Measurements from ENCODE around the gene GIMAP4. TPM values are rescaled to one million over a fixed set of nuclear protein-coding genes. Genes with fewer than 3 reads are reported as not detected.

Gene GIMAP4
- total and polyA plus RNA-seq, 2 donors (not counting 1 experiment from before 2014, with no cell fraction given) = not detected

- no peak overlapping the region for H3K4me2 ChIP-seq (ENCODE audit: extremely low read depth, insufficient read depth, low read length)
- H2AFZ ChIP-seq (ENCODE audit: low read length) = no peak overlapping the region
- H3K4me3 ChIP-seq (replicated peaks in 1 of 4; ENCODE audit: control extremely low read depth in 1 of 4, insufficient read depth in 1 of 4, low read depth in 3 of 4, low read length in 4 of 4) = no peak overlapping the region
- H3K4me1 ChIP-seq (ENCODE audit: control insufficient read depth, extremely low read depth, insufficient read depth, low read length) = no peaks in the 10 kb centered on the region
- H3K9ac ChIP-seq (ENCODE audit: insufficient read depth, low read length) = no peak overlapping the region
- TF ChIP-seq EZH2 (IDR thresholded peaks at IDR 0.05; ENCODE audit: low read length, missing control alignments) (no peak), CTCF (conservative IDR thresholded peaks at IDR 0.05 in 1 of 2, IDR thresholded peaks at IDR 0.05 in 1 of 2; ENCODE audit: low read depth in 1 of 2, low read length in 2 of 2) (no peak)
- no peak for DNase-seq (ENCODE audit: low read depth in 2 of 2)
- no peaks in the 10 kb centered on the region for H3K27me3 ChIP-seq (ENCODE audit: control insufficient read depth, insufficient read depth, low read length)
- H4K20me1 ChIP-seq (ENCODE audit: control insufficient read depth, extremely low read depth, insufficient read depth, low read length) = no peaks in the 10 kb centered on the region
- H3K27ac ChIP-seq (ENCODE audit: insufficient read depth, low read length) = no peak overlapping the region
- H3K79me2 ChIP-seq (ENCODE audit: control insufficient read depth, insufficient read depth, low read length) = no peaks in the 10 kb centered on the region
- H3K36me3 ChIP-seq (ENCODE audit: control insufficient read depth, insufficient read depth, low read length) = no peaks in the 10 kb centered on the region
- H3K9me3 ChIP-seq (ENCODE audit: control insufficient read depth, insufficient read depth, low read depth, low read length) = no peaks in the 10 kb centered on the region
Measured at GRCh38 chr7:150524018-150524417, 43.2 kb upstream of the GIMAP4 start.

GRCh38 chr7:150531704-150532103 is 35.5 kb upstream of the GIMAP4 start:
- Histone ChIP-seq H3K4me1 (ENCODE audit: control insufficient read depth, extremely low read depth, insufficient read depth, low read length) (no peaks in the 10 kb centered on the region), H4K20me1 (ENCODE audit: control insufficient read depth, extremely low read depth, insufficient read depth, low read length) (no peaks in the 10 kb centered on the region), H3K9me3 (ENCODE audit: control insufficient read depth, insufficient read depth, low read depth, low read length) (no peaks in the 10 kb centered on the region), H3K4me3 (replicated peaks in 1 of 4; ENCODE audit: control extremely low read depth in 1 of 4, insufficient read depth in 1 of 4, low read depth in 3 of 4, low read length in 4 of 4) (no peak overlapping the region), H3K4me2 (ENCODE audit: extremely low read depth, insufficient read depth, low read length) (no peak overlapping the region), H2AFZ (ENCODE audit: low read length) (no peak overlapping the region), H3K27me3 (ENCODE audit: control insufficient read depth, insufficient read depth, low read length) (no peaks in the 10 kb centered on the region), H3K27ac (ENCODE audit: insufficient read depth, low read length) (no peak overlapping the region), H3K79me2 (ENCODE audit: control insufficient read depth, insufficient read depth, low read length) (no peaks in the 10 kb centered on the region), H3K9ac (ENCODE audit: insufficient read depth, low read length) (no peak overlapping the region), H3K36me3 (ENCODE audit: control insufficient read depth, insufficient read depth, low read length) (no peaks in the 10 kb centered on the region)
- TF ChIP-seq CTCF (conservative IDR thresholded peaks at IDR 0.05 in 1 of 2, IDR thresholded peaks at IDR 0.05 in 1 of 2; ENCODE audit: low read depth in 1 of 2, low read length in 2 of 2) (no peak), EZH2 (IDR thresholded peaks at IDR 0.05; ENCODE audit: low read length, missing control alignments) (no peak)
- no peak for DNase-seq (ENCODE audit: low read depth in 2 of 2)

GRCh38 chr7:150538259-150538658 is 28.9 kb upstream of the GIMAP4 start:
- no peaks in the 10 kb centered on the region for H3K79me2 ChIP-seq (ENCODE audit: control insufficient read depth, insufficient read depth, low read length)
- H3K9ac ChIP-seq (ENCODE audit: insufficient read depth, low read length) = no peak overlapping the region
- DNase-seq (ENCODE audit: low read depth in 2 of 2) = no peak
- no peak overlapping the region for H3K4me2 ChIP-seq (ENCODE audit: extremely low read depth, insufficient read depth, low read length)
- H4K20me1 ChIP-seq (ENCODE audit: control insufficient read depth, extremely low read depth, insufficient read depth, low read length) = no peaks in the 10 kb centered on the region
- no peaks in the 10 kb centered on the region for H3K27me3 ChIP-seq (ENCODE audit: control insufficient read depth, insufficient read depth, low read length)
- H3K36me3 ChIP-seq (ENCODE audit: control insufficient read depth, insufficient read depth, low read length) = no peaks in the 10 kb centered on the region
- H3K4me1 ChIP-seq (ENCODE audit: control insufficient read depth, extremely low read depth, insufficient read depth, low read length) = no peaks in the 10 kb centered on the region
- H3K4me3 ChIP-seq (replicated peaks in 1 of 4; ENCODE audit: control extremely low read depth in 1 of 4, insufficient read depth in 1 of 4, low read depth in 3 of 4, low read length in 4 of 4) = no peak overlapping the region
- H3K9me3 ChIP-seq (ENCODE audit: control insufficient read depth, insufficient read depth, low read depth, low read length) = no peaks in the 10 kb centered on the region
- TF ChIP-seq CTCF (conservative IDR thresholded peaks at IDR 0.05 in 1 of 2, IDR thresholded peaks at IDR 0.05 in 1 of 2; ENCODE audit: low read depth in 1 of 2, low read length in 2 of 2) (no peak), EZH2 (IDR thresholded peaks at IDR 0.05; ENCODE audit: low read length, missing control alignments) (no peak)
- H2AFZ ChIP-seq (ENCODE audit: low read length) = no peak overlapping the region
- no peak overlapping the region for H3K27ac ChIP-seq (ENCODE audit: insufficient read depth, low read length)

Data from fibroblast of lung (primary cell).